ENCODE measurements around the gene UPB1. TPM values are rescaled to one million over a fixed set of nuclear protein-coding genes. Genes with fewer than 3 reads are reported as not detected.

UPB1 gene
- total RNA-seq, 4 donors from 2014 or later = 0.44 to 0.57 TPM; not detected in 2

GRCh38 chr22:24455751-24456426, 39.2 kb upstream of the UPB1 start:
- TF ChIP-seq, protein P1, sequence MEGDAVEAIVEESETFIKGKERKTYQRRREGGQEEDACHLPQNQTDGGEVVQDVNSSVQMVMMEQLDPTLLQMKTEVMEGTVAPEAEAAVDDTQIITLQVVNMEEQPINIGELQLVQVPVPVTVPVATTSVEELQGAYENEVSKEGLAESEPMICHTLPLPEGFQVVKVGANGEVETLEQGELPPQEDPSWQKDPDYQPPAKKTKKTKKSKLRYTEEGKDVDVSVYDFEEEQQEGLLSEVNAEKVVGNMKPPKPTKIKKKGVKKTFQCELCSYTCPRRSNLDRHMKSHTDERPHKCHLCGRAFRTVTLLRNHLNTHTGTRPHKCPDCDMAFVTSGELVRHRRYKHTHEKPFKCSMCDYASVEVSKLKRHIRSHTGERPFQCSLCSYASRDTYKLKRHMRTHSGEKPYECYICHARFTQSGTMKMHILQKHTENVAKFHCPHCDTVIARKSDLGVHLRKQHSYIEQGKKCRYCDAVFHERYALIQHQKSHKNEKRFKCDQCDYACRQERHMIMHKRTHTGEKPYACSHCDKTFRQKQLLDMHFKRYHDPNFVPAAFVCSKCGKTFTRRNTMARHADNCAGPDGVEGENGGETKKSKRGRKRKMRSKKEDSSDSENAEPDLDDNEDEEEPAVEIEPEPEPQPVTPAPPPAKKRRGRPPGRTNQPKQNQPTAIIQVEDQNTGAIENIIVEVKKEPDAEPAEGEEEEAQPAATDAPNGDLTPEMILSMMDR (IDR thresholded peaks at IDR 0.05; ENCODE audit: low read depth) = no peak

GRCh38 chr22:24457894-24458420, 37.2 kb upstream of the UPB1 start:
- TF ChIP-seq, protein P1 (IDR thresholded peaks at IDR 0.05; ENCODE audit: low read depth) = no peak

DNA sequence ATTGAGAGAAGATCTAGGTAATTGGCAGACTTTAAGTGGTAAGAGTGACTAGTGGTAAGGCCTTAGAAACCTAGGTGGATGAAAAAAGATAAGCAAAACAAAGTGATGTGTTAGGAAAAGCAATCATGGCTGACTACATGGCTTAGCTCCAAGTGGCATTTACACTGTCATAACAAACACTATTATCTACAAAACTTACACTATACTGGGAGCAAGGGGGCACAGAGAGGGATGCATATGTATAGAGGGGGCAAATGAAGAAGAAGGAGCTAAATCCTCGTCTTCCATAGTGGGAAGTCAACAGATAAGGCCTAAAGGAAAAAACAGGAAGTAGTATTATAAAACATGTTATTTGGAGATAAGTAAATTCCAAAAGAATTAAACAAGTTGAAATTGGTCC, 35.2 kb upstream of the UPB1 start:
- TF ChIP-seq, protein P1 (IDR thresholded peaks at IDR 0.05; ENCODE audit: low read depth) = no peak

GRCh38 chr22:24460418-24461089, 34.6 kb upstream of the UPB1 start:
- TF ChIP-seq, protein P1 (IDR thresholded peaks at IDR 0.05; ENCODE audit: low read depth) = no peak

DNA sequence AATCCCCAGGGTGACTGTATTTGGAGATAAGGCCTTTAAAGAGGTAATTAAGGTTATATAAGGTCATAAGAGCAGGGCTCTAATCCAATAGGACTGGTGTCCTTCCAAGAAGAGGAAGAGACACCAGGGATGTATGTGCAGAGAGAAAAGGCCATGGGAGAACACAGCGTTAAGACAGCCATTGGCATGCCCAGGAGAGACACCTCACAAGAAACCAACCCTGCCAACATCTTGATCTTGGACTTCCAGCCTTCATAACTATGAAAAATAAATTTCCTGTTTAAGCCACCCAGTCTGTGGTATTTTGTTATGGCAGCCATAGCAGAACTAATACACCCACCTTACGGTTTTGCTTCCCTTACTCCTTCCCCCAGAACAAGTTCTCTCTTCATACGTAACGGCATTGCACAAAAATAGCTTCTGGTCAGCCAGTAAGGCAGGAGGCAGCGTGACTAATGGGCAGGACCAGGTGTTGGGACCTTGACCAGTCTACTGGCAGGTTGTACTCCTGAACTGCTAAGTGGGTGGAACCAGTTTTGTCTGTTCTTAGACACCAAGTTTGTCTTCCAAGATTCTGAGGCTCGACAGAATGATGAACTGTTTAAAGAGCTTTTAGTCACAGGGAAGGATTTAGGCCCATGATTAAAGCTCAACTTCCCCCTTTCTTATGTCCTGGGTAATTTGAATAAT, 31.9 kb upstream of the UPB1 start:
- TF ChIP-seq, protein P1 (IDR thresholded peaks at IDR 0.05; ENCODE audit: low read depth) = no peak

DNA sequence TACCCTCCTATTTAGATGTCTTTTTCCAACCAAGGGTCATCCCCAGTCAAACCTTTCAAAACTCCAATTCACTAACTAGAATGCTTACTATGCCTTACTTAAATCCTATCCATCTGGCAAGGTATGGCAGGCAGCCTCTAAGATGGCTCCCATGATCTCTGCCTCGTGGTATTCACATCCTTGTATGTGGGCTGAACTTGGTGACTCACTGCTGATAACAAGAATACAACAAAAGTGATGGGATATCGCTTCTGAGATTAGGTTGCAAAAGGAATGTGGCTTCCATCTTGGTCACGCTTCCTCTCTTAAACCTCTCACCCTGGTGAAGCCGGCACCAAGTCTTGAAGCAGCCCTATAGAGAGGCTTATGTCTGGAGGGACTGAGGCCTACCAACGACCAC, 29.6 kb upstream of the UPB1 start:
- TF ChIP-seq, protein P1 (IDR thresholded peaks at IDR 0.05; ENCODE audit: low read depth) = no peak

- TF ChIP-seq, protein P1 (IDR thresholded peaks at IDR 0.05; ENCODE audit: low read depth) = no peak
These were observed 29.2 kb upstream of the UPB1 start for GRCh38 chr22:24465975-24466374.
